Panc1 (cell line): ENCODE data around the gene PLEKHG7.

Experiments
- CTCF ChIP-seq: fragments of 450-650 bp; IDR thresholded peaks from 2 replicates; pipeline ENCODE4 v1.5.1; 2017; ENCODE audit warnings: mild to moderate bottlenecking
- POLR2AphosphoS5 ChIP-seq: IDR thresholded peaks from 2 replicates; pipeline ENCODE4 v1.6.1; 2012; ENCODE audit warnings: mild to moderate bottlenecking, low read depth, low read length, moderate library complexity
- SIN3A ChIP-seq: IDR thresholded peaks from 2 replicates; pipeline ENCODE4 v1.6.1; 2012; ENCODE audit warnings: low read depth, mild to moderate bottlenecking, low read length, moderate library complexity, borderline replicate concordance; ENCODE audit not compliant: insufficient read depth
- TCF7L2 ChIP-seq: IDR thresholded peaks from 2 replicates; pipeline ENCODE4 v1.6.1; 2011; ENCODE audit warnings: mild to moderate bottlenecking, low read depth, low read length, inconsistent platforms
- TF ChIP-seq, protein P1 (sequence below), 2 experiments: IDR thresholded peaks; 2 replicates each; pipeline ENCODE4 v1.6.1; 2011 to 2012; ENCODE audit warnings: low read depth in 2 of 2, control low read depth in 1 of 2, low read length in 1 of 2, mild to moderate bottlenecking in 1 of 2, moderate library complexity in 1 of 2; ENCODE audit not compliant: insufficient read depth in 1 of 2

DNA sequence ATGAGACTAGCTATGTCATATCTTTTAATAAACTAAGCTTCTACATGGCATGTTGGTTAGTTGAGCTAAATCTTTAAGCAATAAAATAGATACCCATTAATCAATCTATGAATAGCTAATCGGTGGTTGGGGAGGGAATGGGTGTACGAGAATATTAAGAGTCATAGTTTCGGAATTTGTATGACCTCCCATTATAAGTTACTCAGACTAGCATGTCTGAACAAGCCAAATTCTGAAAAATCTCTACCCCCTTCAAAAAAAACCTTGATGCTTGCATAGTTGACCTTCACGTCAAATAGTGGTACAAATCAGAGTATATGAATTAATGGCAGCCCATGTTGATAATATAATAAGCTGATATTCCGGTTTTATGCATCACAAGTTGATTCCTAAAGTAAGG, 60.0 kb downstream of the PLEKHG7 start:
- TF ChIP-seq CTCF (no peak), POLR2AphosphoS5 (no peak), SIN3A (no peak), TCF7L2 (no peak)
- TF ChIP-seq, protein P1, sequence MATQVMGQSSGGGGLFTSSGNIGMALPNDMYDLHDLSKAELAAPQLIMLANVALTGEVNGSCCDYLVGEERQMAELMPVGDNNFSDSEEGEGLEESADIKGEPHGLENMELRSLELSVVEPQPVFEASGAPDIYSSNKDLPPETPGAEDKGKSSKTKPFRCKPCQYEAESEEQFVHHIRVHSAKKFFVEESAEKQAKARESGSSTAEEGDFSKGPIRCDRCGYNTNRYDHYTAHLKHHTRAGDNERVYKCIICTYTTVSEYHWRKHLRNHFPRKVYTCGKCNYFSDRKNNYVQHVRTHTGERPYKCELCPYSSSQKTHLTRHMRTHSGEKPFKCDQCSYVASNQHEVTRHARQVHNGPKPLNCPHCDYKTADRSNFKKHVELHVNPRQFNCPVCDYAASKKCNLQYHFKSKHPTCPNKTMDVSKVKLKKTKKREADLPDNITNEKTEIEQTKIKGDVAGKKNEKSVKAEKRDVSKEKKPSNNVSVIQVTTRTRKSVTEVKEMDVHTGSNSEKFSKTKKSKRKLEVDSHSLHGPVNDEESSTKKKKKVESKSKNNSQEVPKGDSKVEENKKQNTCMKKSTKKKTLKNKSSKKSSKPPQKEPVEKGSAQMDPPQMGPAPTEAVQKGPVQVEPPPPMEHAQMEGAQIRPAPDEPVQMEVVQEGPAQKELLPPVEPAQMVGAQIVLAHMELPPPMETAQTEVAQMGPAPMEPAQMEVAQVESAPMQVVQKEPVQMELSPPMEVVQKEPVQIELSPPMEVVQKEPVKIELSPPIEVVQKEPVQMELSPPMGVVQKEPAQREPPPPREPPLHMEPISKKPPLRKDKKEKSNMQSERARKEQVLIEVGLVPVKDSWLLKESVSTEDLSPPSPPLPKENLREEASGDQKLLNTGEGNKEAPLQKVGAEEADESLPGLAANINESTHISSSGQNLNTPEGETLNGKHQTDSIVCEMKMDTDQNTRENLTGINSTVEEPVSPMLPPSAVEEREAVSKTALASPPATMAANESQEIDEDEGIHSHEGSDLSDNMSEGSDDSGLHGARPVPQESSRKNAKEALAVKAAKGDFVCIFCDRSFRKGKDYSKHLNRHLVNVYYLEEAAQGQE (IDR thresholded peaks at IDR 0.05; ENCODE audit: insufficient read depth in 1 of 2, low read depth in 2 of 2, low read length in 1 of 2), result no peak
